ENCODE data around the gene DNAJC4. TPM values are rescaled to one million over a fixed set of nuclear protein-coding genes. Genes with fewer than 3 reads are reported as not detected.

Gene DNAJC4
- total and polyA plus RNA-seq, 9 of the 15 experiments (the other 6 are each of a cell fraction or from before 2014, with no cell fraction given) = 4.0 to 32.6 (median 19.9) TPM

DNA sequence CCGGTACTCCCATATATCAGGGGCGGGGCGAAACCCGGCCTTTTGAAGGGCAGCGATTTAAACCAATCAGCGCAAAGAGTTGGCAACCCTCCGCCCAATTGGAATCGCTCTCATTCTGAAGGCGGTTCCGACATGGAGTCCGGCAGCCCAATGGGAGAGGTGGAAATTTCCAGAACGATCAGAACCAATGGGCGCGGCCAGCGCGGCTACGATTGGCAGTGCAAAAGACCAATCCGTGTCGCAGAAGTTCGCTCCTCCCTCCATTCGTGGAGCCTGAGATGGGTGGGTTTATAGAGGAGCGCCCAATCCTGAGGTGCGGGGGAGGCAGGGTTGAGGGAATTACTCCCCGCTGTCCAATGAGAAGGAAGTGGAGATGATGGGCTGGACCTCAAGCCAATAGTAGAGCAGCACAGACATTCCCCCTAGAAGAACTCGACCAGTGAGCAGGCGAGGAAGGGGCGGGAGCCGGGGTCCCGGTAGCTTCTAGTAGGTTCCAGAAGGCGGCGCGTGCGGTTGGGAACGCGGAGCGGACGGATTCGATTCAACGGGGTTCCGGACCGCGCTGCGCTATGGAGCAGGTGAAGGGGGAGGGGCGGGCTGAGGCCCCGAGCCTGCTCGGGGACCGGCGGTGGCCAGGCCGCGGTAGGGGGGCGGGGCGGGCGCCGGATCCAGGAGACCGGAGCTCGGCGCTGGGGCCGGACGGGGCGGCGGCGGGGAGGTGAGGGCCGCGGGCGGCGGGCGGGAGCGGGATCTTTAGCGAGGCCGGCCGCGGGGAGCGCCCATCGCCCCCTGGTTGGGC is 44.5 kb upstream of the DNAJC4 start, which contains the start of gene STIP1 (continued):
- TF ChIP-seq CTCF (IDR thresholded peaks at IDR 0.05 in 2 of 3, conservative IDR thresholded peaks at IDR 0.05 in 1 of 3; ENCODE audit: insufficient read depth in 2 of 3, low read depth in 1 of 3, low read length in 3 of 3) = peak; percentile 58 to 70 (median 64); a peak in 5 of 6 replicates
- peak; percentile 93 for TF ChIP-seq PBX2 (CRISPR knock-in tag; IDR thresholded peaks at IDR 0.05; ENCODE audit: low read depth)
- TF ChIP-seq PBX2 (tag; conservative IDR thresholded peaks at IDR 0.05; ENCODE audit: low read depth) = peak; percentile 100
- TF ChIP-seq MEIS2 (IDR thresholded peaks at IDR 0.05; ENCODE audit: partially characterized antibody) = peak; percentile 77
- TF ChIP-seq ZFP30 (CRISPR knock-in tag; IDR thresholded peaks at IDR 0.05; ENCODE audit: borderline replicate concordance) = no peak
- TF ChIP-seq, protein P1, sequence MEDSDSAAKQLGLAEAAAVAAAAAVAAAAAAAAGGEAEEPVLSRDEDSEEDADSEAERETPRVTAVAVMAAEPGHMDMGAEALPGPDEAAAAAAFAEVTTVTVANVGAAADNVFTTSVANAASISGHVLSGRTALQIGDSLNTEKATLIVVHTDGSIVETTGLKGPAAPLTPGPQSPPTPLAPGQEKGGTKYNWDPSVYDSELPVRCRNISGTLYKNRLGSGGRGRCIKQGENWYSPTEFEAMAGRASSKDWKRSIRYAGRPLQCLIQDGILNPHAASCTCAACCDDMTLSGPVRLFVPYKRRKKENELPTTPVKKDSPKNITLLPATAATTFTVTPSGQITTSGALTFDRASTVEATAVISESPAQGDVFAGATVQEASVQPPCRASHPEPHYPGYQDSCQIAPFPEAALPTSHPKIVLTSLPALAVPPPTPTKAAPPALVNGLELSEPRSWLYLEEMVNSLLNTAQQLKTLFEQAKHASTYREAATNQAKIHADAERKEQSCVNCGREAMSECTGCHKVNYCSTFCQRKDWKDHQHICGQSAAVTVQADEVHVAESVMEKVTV (CRISPR knock-in tag; IDR thresholded peaks at IDR 0.05) = no peak
- TF ChIP-seq POLR2H (tag; IDR thresholded peaks at IDR 0.05; ENCODE audit: low read depth) = peak; percentile 77; the same call in 1 of the 2 replicates
- no peak for TF ChIP-seq PRMT5 (CRISPR knock-in tag; IDR thresholded peaks at IDR 0.05)
- TF ChIP-seq SRSF3 (IDR thresholded peaks at IDR 0.05; ENCODE audit: insufficient read depth, low read length) = no peak
- TF ChIP-seq, protein P2, sequence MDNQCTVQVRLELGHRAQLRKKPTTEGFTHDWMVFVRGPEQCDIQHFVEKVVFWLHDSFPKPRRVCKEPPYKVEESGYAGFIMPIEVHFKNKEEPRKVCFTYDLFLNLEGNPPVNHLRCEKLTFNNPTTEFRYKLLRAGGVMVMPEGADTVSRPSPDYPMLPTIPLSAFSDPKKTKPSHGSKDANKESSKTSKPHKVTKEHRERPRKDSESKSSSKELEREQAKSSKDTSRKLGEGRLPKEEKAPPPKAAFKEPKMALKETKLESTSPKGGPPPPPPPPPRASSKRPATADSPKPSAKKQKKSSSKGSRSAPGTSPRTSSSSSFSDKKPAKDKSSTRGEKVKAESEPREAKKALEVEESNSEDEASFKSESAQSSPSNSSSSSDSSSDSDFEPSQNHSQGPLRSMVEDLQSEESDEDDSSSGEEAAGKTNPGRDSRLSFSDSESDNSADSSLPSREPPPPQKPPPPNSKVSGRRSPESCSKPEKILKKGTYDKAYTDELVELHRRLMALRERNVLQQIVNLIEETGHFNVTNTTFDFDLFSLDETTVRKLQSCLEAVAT (IDR thresholded peaks at IDR 0.05) = peak; percentile 38 to 100; a peak in 3 of 4 replicates
- TF ChIP-seq NFYB (IDR thresholded peaks at IDR 0.05; ENCODE audit: extremely low read depth, insufficient read length) = peak; percentile 99
- no peak for TF ChIP-seq USF2 (CRISPR knock-in tag; IDR thresholded peaks at IDR 0.05)
- TF ChIP-seq, protein P3, sequence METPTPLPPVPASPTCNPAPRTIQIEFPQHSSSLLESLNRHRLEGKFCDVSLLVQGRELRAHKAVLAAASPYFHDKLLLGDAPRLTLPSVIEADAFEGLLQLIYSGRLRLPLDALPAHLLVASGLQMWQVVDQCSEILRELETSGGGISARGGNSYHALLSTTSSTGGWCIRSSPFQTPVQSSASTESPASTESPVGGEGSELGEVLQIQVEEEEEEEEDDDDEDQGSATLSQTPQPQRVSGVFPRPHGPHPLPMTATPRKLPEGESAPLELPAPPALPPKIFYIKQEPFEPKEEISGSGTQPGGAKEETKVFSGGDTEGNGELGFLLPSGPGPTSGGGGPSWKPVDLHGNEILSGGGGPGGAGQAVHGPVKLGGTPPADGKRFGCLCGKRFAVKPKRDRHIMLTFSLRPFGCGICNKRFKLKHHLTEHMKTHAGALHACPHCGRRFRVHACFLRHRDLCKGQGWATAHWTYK (CRISPR knock-in tag; IDR thresholded peaks at IDR 0.05) = no peak
- no peak for TF ChIP-seq ZNF668 (CRISPR knock-in tag; IDR thresholded peaks at IDR 0.05)
- no peak; the same call in 1 of the 2 replicates for TF ChIP-seq MXI1 (IDR thresholded peaks at IDR 0.05; ENCODE audit: low read depth, low read length)
- TF ChIP-seq CXXC5 (CRISPR knock-in tag; IDR thresholded peaks at IDR 0.05) = peak; percentile 69
